Lower leg skin (tissue), 4 donors: Measurements from ENCODE around the gene SIGLEC9. TPM values are rescaled to one million over a fixed set of nuclear protein-coding genes. Genes with fewer than 3 reads are reported as not detected.

Source experiments
- DNase-seq, 2 donors: peaks; one replicate each; pipeline ENCODE4 v3.0.0-alpha.2; 2019; ENCODE audit warnings: low spot score in 2 of 2
- H3K4me3 ChIP-seq: fragments of 200-600 bp; sonication (generic); 2 replicates; pipeline ENCODE4 v1.5.1; 2017; ENCODE audit warnings: mild to moderate bottlenecking, low read depth; ENCODE audit not compliant: poor library complexity, severe bottlenecking
- POLR2A ChIP-seq, 2 donors: fragments of 450-650 bp; IDR thresholded peaks; one replicate each; pipeline ENCODE4 v1.6.1; 2016 to 2017; ENCODE audit warnings: antibody characterized with exemption in 2 of 2, mild to moderate bottlenecking in 1 of 2, moderate library complexity in 1 of 2
- WGBS, 2 donors: methylation state at CpG; one replicate each; pipeline ENCODE4 v1.1.5; 2018; 5-methylcytosine and 5-hydroxymethylcytosine counted together
- intact Hi-C: fragments of 100-400 bp; cut with DNase I; formaldehyde crosslinking; loops from one replicate; pipeline ENCODE4 v1.15.0; 2023; ENCODE audit warnings: low total_unique reads
- total RNA-seq, 4 donors: library from RNA; depleted of rRNA; stranded (reverse); fragments of >200 nt; gene quantifications; one replicate each; pipeline ENCODE4 v1.1.0, GENCODE V29; 2016
- TF ChIP-seq, protein P1 (sequence below), 3 donors: fragments of 450-650 bp; IDR thresholded peaks; one replicate each; pipeline ENCODE4 v1.5.1; 2016; ENCODE audit warnings: antibody characterized with exemption in 3 of 3, mild to moderate bottlenecking in 3 of 3, moderate library complexity in 2 of 3

SIGLEC9 gene
- total RNA-seq, 4 donors from 2014 or later, result 0.15 to 2.7 (median 1.2) TPM

DNA sequence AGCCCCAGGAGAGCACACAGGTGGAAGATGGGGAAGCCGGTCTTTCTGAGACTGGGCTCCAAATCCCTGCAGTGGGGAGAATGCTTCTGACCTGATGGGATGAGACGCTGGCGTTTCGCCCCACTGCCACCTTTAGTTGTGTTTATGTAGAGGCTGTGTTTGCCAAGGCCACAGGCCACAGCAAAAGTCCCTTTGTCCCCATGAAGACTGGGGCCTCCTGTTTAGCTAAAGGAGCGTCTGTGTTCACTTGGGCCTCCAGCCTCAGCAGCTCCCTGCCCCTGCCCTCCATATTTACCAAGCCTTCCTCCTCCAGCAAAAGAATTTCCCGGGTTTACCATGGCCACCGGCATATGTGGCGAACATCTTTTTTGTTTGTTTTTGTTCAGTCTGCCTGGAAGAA lies 31.6 kb upstream of the SIGLEC9 start:
- DNase-seq, result no peak
- TF ChIP-seq, protein P1, sequence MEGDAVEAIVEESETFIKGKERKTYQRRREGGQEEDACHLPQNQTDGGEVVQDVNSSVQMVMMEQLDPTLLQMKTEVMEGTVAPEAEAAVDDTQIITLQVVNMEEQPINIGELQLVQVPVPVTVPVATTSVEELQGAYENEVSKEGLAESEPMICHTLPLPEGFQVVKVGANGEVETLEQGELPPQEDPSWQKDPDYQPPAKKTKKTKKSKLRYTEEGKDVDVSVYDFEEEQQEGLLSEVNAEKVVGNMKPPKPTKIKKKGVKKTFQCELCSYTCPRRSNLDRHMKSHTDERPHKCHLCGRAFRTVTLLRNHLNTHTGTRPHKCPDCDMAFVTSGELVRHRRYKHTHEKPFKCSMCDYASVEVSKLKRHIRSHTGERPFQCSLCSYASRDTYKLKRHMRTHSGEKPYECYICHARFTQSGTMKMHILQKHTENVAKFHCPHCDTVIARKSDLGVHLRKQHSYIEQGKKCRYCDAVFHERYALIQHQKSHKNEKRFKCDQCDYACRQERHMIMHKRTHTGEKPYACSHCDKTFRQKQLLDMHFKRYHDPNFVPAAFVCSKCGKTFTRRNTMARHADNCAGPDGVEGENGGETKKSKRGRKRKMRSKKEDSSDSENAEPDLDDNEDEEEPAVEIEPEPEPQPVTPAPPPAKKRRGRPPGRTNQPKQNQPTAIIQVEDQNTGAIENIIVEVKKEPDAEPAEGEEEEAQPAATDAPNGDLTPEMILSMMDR (IDR thresholded peaks at IDR 0.05), result no peak
- TF ChIP-seq POLR2A (IDR thresholded peaks at IDR 0.05), result no peak
- intact Hi-C loops, result no loop called here
- WGBS, 2 donors, result 72 to 83% methylated on average over 8 of the region's 8 CpGs
- H3K4me3 ChIP-seq, result no peak overlapping the region

DNA sequence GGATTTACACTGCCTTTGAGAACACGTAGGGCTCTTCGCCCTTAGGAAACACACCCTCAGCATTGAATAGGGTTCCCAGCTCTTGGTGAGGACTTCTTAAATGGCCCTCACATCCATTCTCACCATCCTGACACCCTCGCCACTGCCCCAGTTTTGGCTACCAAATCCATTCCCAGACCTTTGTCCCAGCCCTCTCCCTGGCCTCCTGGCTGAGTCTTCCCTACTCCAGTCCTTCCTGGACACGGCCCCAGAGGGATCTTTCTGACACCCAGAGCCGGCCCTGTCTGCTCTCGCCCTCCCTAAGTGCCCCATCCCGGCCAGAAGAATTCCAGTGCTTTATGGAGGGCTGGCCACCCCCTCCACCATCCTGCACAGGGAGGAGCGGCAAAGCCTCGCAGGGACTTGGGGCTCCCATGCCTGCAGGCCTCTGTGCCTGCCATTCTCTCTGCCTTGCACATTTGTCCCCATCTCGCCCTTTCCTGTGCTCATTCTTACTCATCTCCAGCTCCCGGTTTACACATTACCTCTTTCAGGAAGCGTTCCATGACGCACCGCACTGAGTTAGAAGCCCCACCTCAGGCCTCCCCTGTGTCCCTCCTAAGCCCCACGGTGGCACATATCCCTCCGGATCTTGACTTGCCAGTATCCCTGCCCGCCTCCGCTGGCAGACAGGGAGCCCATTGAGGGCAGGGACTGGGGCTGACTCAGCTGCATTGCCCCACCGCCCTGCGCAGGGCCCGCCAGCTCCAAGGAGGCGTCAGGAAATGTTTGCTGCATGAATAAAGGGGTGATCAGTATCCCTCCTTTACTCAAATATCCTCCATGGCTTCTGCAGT lies 31.0 kb upstream of the SIGLEC9 start:
- DNase-seq, result no peak
- 77 to 78% methylated on average over 22 of the region's 22 CpGs for WGBS, 2 donors
- no peak overlapping the region for H3K4me3 ChIP-seq
- intact Hi-C loops, result no loop called here
- TF ChIP-seq, protein P1 (IDR thresholded peaks at IDR 0.05), result no peak
- TF ChIP-seq POLR2A (IDR thresholded peaks at IDR 0.05), result no peak

DNA sequence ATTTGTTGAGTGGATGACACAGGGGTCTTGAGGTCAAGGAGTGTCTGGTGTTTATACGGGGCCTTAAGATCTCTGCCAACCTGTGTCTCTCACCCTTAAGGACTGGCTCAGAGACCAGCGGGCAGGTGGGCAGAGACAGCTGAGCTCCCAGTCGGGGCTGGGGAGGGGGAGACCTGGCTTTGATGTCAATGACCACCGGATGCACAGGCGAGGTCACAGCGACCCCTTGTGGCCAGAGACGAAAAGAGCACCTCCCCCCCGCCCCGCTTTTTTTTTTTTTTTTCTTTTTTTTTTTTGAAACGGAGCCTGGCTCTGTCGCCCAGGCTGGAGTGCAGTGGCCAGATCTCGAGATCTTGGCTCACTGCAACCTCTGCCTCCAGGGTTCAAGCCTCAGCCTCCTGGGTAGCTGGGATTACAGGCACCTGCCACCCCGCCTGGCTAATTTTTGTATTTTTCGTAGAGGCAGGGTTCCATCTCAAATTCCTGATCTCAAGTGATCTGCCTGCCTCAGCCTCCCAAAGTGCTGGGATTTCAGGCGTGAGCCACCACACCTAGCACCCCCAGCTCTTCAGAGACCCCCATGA lies 29.9 kb upstream of the SIGLEC9 start:
- no peak overlapping the region for H3K4me3 ChIP-seq
- TF ChIP-seq, protein P1 (IDR thresholded peaks at IDR 0.05), result no peak
- no peak for TF ChIP-seq POLR2A (IDR thresholded peaks at IDR 0.05)
- intact Hi-C loops, result loop anchor here (5.0 kb wide), 1 partner anchor 77 kb away; the partner anchor contains the start of gene KLK10
- no peak for DNase-seq
- 25 to 29% methylated on average over 12 to 15 of the region's 15 CpGs for WGBS, 2 donors

DNA sequence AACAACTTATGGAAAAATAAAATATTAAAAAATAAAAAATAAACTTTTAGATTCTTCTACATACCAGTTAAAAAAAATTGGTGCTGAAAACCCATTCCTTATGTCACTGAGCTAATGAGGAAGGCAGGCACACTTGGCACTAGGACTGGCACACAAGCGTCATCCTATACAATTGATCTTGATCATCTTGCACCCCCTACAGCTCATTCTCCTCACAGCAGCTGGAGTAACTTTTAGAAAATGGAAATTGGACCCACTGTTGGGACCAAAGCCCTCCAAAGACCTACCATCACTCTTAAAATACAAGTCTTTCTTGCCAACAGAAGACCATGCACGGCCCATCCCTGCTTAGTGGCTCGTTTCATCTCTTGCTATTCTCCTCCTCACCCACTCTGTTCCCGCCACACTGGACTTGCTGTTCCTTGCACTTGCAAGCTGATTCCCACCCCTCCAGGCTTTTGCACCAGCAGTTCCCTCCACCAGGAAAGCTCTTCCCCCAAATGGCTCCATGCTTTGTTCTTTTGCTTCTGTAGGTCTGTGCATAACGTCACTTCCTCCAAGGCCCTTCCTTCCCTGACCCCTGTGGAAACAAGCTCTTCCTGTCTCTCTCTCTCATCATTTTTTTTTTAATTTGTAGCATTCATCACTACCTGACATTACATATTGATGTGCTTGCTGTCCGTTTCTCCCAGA lies 28.1 kb upstream of the SIGLEC9 start:
- intact Hi-C loops, result loop anchor here (5.0 kb wide), 1 partner anchor 79 kb away; the partner anchor contains the start of gene KLK10
- TF ChIP-seq, protein P1 (IDR thresholded peaks at IDR 0.05), result no peak
- no peak for TF ChIP-seq POLR2A (IDR thresholded peaks at IDR 0.05)
- WGBS, 2 donors, result 63 to 65% methylated on average over 6 of the region's 6 CpGs
- DNase-seq, result no peak
- H3K4me3 ChIP-seq, result no peak overlapping the region

GRCh38 chr19:51097166-51097738 lies 27.5 kb upstream of the SIGLEC9 start:
- no peak overlapping the region for H3K4me3 ChIP-seq
- WGBS, 2 donors, result 4 to 6% methylated on average over 6 of the region's 8 CpGs
- no peak for TF ChIP-seq POLR2A (IDR thresholded peaks at IDR 0.05)
- TF ChIP-seq, protein P1 (IDR thresholded peaks at IDR 0.05), result no peak
- intact Hi-C loops, result loop anchor here (5.0 kb wide), 1 partner anchor 80 kb away; the partner anchor contains the start of gene KLK10
- DNase-seq, result peak in 1 of 2 donors; percentile 41
